Stimulated activated CD8-positive, alpha-beta memory T cell treated with anti-CD3 and anti-CD28 coated beads, Interleukin-2, amount 100 ng/mL, for 1 hour (primary cell): ENCODE measurements around the gene WIF1.

ENCODE experiments used
- DNase-seq, 2 donors: peaks; one replicate each; pipeline ENCODE4 v3.0.0-alpha.2; 2020; ENCODE audit warnings: low read depth in 2 of 2

Gene WIF1

DNA sequence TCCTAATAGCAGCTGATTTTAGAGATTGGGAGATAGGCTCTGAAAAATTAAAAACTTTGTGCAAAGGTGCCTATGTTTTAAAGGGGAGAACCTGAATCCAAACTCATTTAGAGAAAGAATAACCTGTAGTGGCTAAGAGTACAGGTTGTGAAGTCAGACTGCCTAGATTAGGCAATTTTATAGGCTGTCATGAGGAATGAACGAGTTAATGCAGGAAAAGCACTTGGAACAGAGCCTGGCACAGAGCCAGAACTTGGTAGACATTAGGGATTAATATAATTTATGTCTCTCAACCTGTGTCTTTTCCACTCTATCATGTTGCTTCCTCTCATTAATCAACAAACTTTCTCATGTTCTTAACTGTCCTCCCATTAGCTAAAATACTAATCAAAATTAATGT lies 98.1 kb downstream of the WIF1 start:
- DNase-seq = no peak

- no peak for DNase-seq
These were observed 98.7 kb downstream of the WIF1 start for GRCh38 chr12:65022421-65022820.

DNA sequence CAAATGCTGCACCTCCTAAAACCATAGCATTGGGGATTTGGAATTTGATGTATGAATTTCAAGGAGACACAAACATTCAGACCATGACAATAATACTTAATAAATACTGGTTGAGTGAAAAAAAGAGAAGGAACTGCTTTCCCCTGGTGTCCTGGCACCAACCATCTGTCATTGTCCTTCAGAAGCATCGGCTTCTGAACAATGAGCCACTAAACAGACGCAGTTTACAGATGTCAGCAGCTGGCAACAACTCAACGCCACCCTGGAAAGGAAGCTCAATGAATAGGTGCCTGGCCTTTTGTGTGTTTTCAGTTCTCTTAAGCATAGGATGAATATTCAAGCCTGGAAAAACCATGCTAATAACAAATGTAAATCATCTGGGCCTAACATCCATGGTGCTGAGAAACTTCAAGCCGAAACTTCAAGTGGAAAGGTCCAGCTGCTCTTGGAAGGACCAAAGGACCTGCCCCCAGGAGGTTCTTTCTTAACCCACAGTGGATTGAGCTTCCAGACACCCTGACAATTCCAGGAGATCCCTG lies 101.3 kb downstream of the WIF1 start:
- no peak for DNase-seq

GRCh38 chr12:65016881-65017650 lies 104.0 kb downstream of the WIF1 start:
- no peak for DNase-seq

DNA sequence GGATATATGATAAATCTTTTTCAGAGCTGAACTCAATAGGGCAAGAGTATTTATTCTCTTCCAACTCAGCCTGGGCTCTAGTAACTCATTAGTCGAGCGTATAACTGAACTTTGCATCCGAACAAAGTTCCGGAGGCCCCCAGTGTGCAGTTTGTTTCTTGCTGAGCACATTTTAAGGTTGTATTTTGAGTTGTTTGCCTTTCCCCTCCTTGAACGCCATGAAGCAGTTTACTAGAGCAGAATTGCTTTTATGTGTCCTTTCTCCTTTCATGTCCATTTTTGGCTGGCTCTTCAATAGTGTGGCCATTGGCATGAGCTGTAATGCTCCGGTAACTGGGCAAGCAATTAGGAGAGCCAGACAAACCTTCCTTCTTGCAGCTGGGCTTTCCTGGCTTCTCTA lies 105.3 kb downstream of the WIF1 start:
- DNase-seq = no peak

- DNase-seq = no peak
These were observed 106.4 kb downstream of the WIF1 start for GRCh38 chr12:65014504-65015271.

DNA sequence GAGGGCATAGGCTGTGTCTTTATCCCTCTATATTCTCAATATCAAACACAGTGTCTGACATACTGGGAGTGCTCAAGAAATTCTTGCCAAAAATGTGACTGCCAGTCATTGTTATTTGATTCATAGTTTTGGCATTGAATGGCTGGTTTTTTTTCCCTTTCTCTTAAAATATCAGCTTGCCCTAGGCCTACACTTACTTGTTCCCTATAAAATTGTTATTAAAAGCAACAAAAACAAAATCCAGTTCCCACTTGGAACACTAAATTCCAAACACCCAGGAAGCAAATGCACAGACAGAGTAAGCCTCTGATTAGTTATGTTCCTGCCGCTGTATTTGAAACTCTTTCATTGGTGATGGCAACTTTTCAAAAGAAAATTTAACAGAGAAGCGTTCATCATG lies 110.7 kb downstream of the WIF1 start:
- no peak for DNase-seq

GRCh38 chr12:65005716-65006115 lies 115.4 kb downstream of the WIF1 start:
- DNase-seq = no peak

GRCh38 chr12:65004270-65004669 lies 116.8 kb downstream of the WIF1 start:
- DNase-seq = no peak
